GM12865 (cell line): ENCODE measurements around the gene RAB14.

Experiments used
- DNase-seq: peaks from one replicate; pipeline ENCODE4 v3.0.0; 2010; ENCODE audit warnings: low read depth
- H3K4me3 ChIP-seq: 2 replicates; pipeline ENCODE4 v1.5.1; 2011; ENCODE audit warnings: mild to moderate bottlenecking, low read depth, low read length, control low read depth
- CTCF ChIP-seq: IDR thresholded peaks from 2 replicates; pipeline ENCODE4 v1.5.1; 2011; ENCODE audit warnings: low read length, control low read depth, low read depth, inconsistent platforms; ENCODE audit not compliant: insufficient read depth; ENCODE audit errors: missing control alignments

RAB14 gene

GRCh38 chr9:121239851-121240250 is 38.2 kb upstream of the RAB14 start:
- no peak for DNase-seq
- no peak for TF ChIP-seq CTCF
- no peak overlapping the region for H3K4me3 ChIP-seq

- no peak overlapping the region for H3K4me3 ChIP-seq
- no peak for TF ChIP-seq CTCF
- DNase-seq, result no peak
Measured at GRCh38 chr9:121239071-121239470, 37.4 kb upstream of the RAB14 start.

GRCh38 chr9:121237916-121238315 is 36.2 kb upstream of the RAB14 start:
- no peak for DNase-seq
- no peak overlapping the region for H3K4me3 ChIP-seq
- TF ChIP-seq CTCF, result no peak

GRCh38 chr9:121235512-121235911 is 33.8 kb upstream of the RAB14 start:
- TF ChIP-seq CTCF, result no peak
- no peak for DNase-seq
- H3K4me3 ChIP-seq, result no peak overlapping the region

GRCh38 chr9:121234832-121235161 is 33.1 kb upstream of the RAB14 start:
- no peak for DNase-seq
- H3K4me3 ChIP-seq, result no peak overlapping the region
- no peak for TF ChIP-seq CTCF

GRCh38 chr9:121233906-121234831 is 32.5 kb upstream of the RAB14 start:
- DNase-seq, result no peak
- no peak overlapping the region for H3K4me3 ChIP-seq
- TF ChIP-seq CTCF, result no peak

GRCh38 chr9:121232251-121232650 is 30.6 kb upstream of the RAB14 start:
- no peak overlapping the region for H3K4me3 ChIP-seq
- TF ChIP-seq CTCF, result no peak
- no peak for DNase-seq
